Measurements from ENCODE around the gene FRS2. TPM values are rescaled to one million over a fixed set of nuclear protein-coding genes. Genes with fewer than 3 reads are reported as not detected.
"Not testable (repeated sequence)": the region's sequence is repeated elsewhere in the genome, so short reads cannot be mapped to it uniquely, and the experiment has no call there.

The FRS2 gene
- total RNA-seq, 1 donor from 2014 or later: 37.7 TPM

GRCh38 chr12:69447892-69448291 is 22.3 kb upstream of the FRS2 start:
- TF ChIP-seq, protein P1, sequence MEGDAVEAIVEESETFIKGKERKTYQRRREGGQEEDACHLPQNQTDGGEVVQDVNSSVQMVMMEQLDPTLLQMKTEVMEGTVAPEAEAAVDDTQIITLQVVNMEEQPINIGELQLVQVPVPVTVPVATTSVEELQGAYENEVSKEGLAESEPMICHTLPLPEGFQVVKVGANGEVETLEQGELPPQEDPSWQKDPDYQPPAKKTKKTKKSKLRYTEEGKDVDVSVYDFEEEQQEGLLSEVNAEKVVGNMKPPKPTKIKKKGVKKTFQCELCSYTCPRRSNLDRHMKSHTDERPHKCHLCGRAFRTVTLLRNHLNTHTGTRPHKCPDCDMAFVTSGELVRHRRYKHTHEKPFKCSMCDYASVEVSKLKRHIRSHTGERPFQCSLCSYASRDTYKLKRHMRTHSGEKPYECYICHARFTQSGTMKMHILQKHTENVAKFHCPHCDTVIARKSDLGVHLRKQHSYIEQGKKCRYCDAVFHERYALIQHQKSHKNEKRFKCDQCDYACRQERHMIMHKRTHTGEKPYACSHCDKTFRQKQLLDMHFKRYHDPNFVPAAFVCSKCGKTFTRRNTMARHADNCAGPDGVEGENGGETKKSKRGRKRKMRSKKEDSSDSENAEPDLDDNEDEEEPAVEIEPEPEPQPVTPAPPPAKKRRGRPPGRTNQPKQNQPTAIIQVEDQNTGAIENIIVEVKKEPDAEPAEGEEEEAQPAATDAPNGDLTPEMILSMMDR (IDR thresholded peaks at IDR 0.05): no peak
- DNase-seq (ENCODE audit: low spot score in 2 of 2): no peak
- Histone ChIP-seq H3K9me3 (no peaks in the 10 kb centered on the region), H3K27ac (no peak overlapping the region), H3K36me3 (no peaks in the 10 kb centered on the region), H3K4me1 (no peaks in the 10 kb centered on the region), H3K27me3 (no peaks in the 10 kb centered on the region), H3K4me3 (no peak overlapping the region)
- intact Hi-C loops (cut with DNase I): no loop called here

DNA sequence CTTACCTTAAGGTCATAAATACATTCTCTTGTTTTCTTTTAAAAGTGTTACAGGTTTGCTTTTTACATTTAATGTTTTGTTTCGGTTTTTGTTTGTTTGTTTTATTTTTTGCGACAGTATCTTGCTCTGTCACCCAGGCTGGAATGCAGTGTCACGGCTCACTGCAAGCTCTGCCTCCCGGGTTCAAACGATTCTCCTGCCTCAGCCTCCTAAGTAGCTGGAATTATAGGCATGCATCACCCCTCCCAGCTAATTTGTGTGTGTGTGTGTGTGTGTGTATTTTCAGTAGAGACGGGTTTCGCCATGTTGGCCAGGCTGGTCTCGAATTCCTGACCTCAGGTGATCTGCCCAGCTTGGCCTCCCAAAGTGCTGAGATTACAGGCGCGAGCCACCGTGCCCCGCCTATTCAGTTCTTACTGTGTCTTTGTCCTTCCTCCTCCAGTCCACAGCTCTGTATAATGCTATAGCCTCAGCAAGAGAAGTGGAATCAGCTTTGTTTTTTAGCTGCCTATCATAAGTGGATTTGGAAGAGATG is 17.5 kb upstream of the FRS2 start:
- H3K27me3 ChIP-seq; H3K27ac ChIP-seq; H3K4me3 ChIP-seq; H3K36me3 ChIP-seq; DNase-seq (ENCODE audit: low spot score in 2 of 2); H3K9me3 ChIP-seq; intact Hi-C loops (cut with DNase I); H3K4me1 ChIP-seq: not testable (repeated sequence)

- intact Hi-C loops (cut with DNase I): no loop called here
- Histone ChIP-seq H3K36me3 (no peaks in the 10 kb centered on the region), H3K27ac (no peak overlapping the region), H3K9me3 (no peaks in the 10 kb centered on the region), H3K4me1 (no peaks in the 10 kb centered on the region), H3K27me3 (no peaks in the 10 kb centered on the region), H3K4me3 (no peak overlapping the region)
- no peak for DNase-seq (ENCODE audit: low spot score in 2 of 2)
- TF ChIP-seq, protein P1 (IDR thresholded peaks at IDR 0.05): no peak
Measured at GRCh38 chr12:69456239-69456638, 13.9 kb upstream of the FRS2 start.

DNA sequence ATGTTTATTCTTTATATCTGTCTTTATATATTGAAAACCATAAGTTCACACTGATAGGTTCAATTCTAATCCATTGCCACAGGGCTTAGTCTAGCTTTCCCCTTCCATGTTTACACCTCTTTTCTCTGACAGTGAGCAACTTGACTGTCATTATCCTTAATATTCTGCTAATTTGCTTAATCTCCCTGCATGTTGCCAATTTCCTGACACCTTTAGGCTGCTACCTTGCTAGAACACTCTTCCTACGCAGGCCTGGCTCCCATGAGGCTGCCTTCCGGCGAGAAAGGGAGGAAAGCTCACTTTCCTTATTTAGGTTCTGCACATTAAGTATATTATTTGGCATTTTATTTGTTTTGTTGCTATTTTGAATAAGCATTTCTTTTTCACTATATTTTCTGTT is 12.8 kb upstream of the FRS2 start:
- no peaks in the 10 kb centered on the region for H3K4me1 ChIP-seq
- TF ChIP-seq, protein P1 (IDR thresholded peaks at IDR 0.05): no peak
- intact Hi-C loops (cut with DNase I): no loop called here
- no peak overlapping the region for H3K27ac ChIP-seq
- no peak for DNase-seq (ENCODE audit: low spot score in 2 of 2)
- no peaks in the 10 kb centered on the region for H3K9me3 ChIP-seq
- H3K36me3 ChIP-seq: no peaks in the 10 kb centered on the region
- no peaks in the 10 kb centered on the region for H3K27me3 ChIP-seq
- H3K4me3 ChIP-seq: no peak overlapping the region

DNA sequence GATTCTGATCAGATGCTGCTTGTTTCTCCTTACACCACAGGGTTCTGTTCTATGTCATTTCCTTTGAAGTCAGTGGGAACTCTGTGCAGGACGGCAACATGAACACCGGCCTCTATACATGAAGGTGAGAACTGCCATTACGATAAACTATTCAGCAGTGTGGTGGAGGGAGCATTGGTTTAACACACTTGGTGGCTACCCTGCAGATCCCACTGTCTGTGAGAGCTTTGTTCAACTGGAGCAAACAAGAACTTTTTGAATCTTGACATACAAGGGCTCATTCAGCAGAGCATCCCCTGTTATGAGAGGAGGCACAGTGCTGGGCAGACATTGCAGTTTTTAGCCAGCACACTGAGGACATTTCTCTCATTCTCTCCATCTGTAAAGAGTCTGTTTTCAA is 10.7 kb upstream of the FRS2 start:
- TF ChIP-seq, protein P1 (IDR thresholded peaks at IDR 0.05): no peak
- H3K4me3 ChIP-seq: no peak overlapping the region
- no peak for DNase-seq (ENCODE audit: low spot score in 2 of 2)
- intact Hi-C loops (cut with DNase I): no loop called here
- H3K36me3 ChIP-seq: no peaks in the 10 kb centered on the region
- H3K4me1 ChIP-seq: no peaks in the 10 kb centered on the region
- no peaks in the 10 kb centered on the region for H3K9me3 ChIP-seq
- H3K27ac ChIP-seq: no peak overlapping the region
- no peaks in the 10 kb centered on the region for H3K27me3 ChIP-seq

DNA sequence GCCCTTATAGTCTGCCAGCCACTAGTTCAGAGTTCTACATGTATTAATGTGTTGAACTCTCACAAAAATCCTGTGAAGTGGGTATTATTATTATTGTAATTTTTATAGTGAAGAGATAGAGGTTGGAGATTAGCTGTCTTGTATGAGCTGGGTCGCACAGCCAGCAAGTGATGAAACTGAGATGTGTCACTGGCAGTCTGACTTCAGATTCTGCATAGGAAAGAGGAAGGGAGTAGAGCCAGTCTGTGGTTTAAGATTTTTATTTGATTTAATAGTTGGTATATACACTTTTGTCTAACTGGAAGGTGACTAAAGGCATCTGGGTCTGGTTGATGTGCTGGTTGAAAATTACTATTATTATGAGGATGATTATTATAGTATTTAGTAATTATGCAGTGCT is 5.8 kb upstream of the FRS2 start:
- H3K36me3 ChIP-seq: no peaks in the 10 kb centered on the region
- TF ChIP-seq, protein P1 (IDR thresholded peaks at IDR 0.05): no peak
- H3K27me3 ChIP-seq: no peaks in the 10 kb centered on the region
- H3K4me3 ChIP-seq: no peak overlapping the region
- intact Hi-C loops (cut with DNase I): no loop called here
- H3K4me1 ChIP-seq: no peaks in the 10 kb centered on the region
- H3K9me3 ChIP-seq: no peaks in the 10 kb centered on the region
- no peak for DNase-seq (ENCODE audit: low spot score in 2 of 2)
- H3K27ac ChIP-seq: no peak overlapping the region

Measured in ascending aorta (tissue), 2 donors.